ENCODE measurements around the gene AFF3.
A peak's percentile ranks its signal among the peaks of the same experiment; 100 is the strongest.
"Not testable (repeated sequence)": the region's sequence is repeated elsewhere in the genome, so short reads cannot be mapped to it uniquely, and the experiment has no call there.

Gene AFF3

DNA sequence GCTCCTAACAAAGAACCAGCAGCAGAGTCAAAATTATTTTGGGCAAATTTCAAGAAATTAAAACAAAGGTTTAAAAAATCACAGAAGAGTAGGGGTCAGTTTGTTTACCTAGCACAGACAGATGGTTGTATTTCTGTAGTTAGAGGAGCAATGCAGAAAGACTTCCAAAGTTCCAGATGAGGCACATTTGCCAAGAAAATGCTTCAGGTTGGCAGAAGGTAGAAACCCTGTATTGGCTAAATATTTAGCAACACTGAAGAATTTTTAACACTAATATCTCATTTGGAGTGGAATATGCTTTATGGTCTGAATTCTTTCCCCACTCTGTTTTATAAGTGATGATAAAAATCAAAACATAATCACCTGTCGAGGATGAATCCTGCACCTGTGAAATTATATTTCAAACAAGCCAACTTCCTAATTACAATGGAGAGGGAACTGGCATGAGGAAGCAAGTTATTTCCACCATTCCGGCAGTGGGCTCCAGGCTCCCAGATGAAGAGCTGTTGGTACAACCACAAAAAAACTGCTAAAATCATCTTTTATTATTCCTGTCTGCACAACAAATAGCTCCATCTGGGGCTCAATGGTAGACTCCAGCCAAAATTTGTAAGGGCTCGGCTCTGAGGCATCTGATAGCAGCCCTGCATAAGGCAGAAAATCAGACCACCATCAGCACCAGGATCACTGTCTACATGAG is 366.0 kb downstream of the AFF3 start:
- DNase-seq, result no peak

DNA sequence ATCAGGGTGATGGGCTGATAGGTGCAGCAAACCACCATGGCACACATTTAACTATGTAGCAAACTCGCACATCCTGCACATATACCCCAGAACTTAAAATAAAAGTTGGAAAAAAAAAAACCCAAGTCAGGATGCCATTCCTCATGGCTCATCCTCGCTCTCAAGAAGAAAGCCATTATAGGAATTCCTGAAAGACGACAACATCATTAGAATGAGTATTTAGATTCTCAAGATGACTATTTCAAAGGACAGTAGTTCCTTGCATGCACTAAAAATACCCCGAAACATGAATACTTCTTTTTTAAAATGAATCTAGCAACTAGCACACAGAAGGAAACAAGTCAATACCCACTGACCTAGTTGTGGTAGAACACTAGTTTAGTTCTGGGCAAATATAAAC is 366.8 kb downstream of the AFF3 start:
- DNase-seq, result no peak

DNA sequence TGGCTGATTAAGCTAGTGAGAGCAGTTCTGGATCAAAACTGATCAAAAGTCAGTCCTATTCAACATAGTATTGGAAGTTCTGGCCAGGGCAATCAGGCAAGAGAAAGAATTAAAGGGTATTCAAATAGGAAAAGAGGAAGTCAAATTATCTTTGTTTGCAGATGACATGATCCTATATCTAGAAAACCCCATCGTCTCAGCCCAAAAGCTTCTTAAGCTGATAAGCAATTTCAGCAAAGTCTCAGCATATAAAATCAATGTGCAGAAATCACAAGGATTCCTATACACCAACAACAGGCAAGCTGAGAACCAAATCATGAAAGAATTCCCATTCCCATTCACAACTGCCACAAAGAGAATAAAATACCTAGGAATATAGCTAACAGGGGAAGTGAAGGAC is 368.7 kb downstream of the AFF3 start:
- not testable (repeated sequence) for DNase-seq

DNA sequence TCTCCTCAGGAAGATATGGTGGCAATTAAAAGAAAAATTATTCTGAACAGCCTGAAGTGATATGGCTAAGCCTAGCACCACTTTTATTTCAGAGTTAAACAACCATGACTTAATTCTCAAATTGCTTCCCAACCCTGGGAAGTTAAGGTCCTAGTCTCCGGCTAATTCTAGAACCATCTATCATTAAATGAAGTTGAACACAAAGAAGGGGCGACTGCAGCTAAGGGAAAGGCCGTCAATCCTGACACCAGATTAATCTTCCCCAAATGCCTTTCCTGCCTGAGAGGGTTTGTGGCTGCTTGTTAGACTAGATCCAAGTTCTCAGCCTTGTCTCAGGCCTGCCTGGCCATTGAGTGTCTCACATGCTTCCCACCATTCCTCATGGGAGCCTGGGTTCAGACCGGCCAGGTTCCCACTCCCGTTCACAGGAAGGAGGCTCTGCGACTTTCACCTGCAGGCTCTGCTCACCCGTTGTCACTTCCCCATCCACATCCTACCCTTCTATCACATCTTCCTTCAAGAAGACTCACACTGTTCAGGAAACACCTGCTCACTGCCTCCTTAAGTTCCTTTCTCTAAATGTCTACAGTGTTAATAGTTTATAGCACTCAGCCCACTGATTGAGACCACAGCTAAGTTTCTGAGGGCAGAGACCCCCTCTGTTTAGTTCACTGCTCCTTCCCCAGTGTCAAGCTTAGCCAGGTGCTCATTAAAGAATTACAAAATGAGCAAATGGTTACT is 369.6 kb downstream of the AFF3 start:
- no peak for DNase-seq

DNA sequence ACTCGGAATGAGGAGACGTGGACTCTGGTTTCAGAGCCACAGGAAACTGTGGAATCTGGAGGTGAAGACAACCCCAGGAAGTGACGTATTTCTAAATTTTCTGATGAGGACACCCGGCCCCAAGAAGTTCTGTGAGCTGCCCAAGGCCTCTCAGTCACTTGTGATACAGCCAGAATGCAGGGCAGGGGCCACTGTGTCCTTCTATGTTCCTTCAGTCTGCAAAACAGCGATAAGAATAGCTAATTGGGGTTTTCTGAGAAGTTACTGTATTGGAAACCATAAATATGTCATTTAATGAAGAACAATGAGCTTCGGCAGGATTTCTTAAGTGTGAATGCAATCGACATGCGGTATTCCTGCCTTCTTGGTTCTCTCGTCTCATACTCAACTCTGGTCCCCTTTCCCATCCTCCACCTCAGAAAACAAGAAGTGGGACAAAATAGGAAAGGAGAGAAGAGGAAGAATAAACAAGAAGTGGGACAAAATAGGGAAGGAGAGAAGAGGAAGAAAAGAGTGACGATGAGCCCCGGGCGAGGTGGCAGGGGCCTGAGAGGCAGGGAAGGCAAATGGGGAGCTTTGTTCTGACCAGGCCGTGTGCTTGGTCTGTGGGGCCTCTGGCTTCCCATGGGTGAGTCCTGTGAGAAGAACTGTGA is 370.6 kb downstream of the AFF3 start:
- DNase-seq, result peak; percentile 8

DNA sequence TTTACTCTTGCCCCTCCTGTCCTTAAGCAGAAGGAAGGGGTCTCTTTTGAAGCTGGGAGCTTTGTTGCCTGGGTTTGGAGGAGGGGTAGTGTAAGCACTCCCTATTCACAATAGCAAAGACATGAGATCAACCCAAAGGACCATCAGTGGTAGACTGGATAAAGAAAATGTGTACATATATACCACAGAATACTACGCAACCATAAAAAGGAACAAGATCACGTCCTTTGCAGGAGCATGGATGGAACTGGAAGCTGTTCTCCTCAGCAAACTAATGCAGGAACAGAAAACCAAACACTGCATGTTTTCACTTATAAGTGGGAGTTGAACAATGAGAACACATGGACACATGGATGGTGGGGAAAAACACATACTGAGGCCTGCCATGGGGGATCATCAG is 371.5 kb downstream of the AFF3 start:
- no peak for DNase-seq

DNA sequence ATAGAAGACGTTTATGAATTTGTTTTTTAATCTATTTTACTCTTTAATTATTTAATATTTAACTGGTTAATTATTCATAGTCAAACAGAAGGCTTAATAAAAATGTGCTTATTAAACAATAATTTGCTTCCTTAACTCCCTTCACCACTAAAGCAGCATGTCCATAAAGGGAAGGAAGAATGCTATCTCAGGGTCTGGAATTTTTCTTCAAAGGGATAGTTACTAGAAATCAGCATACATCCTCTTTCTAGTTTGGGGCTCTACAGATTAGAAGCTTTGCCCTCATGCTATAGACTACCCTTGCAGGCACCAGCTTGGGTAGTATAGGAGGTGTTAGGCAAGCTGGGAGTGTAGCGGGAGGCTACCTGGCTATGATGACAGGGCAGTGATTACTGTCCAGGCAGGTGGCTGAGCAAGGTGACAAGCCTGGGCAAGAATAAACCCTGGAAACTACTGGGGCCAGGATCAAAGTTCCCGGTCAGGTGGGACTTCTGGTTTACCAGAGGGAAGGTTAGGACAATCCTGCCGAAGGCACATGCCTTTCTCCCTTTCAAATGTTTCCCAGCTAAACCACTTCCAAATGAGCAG is 376.6 kb downstream of the AFF3 start:
- no peak for DNase-seq

DNA sequence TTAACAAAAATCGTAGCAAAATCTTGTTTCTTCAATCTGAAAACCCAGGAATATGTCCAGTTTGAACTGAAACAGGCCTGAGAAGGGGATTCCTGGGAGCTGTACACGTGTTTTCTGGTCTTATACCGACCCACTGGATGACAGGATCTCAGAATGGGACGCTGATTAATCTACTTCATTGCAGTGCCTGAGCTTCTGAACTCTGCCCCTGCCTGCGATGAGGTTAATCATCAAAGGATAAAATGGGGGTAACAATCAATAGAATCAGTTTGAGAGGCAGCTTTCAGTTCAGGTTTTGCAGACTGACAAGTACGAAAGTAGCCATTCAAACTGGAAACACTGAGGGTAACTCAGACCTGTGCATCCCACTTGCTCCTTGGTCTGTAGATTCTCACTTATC is 378.6 kb downstream of the AFF3 start:
- DNase-seq, result no peak

DNA sequence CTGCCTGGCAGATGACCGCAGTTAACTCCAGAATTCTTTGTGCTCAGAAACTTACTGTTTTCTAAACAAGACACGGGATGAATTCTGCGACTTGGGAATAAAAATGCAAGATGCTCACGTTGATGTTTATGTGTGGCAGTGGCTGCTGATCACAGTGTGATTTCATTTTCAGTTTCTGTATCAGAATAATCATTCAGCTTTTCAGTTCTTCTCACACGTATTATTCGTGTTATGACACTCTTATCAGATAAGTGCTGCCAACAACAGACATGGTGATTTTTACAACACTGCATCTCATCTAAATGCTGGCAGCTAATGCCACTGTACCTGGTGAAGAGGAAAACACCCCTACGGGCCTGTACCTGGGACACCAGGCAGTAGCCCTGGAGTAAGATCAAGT is 379.7 kb downstream of the AFF3 start:
- DNase-seq, result no peak

DNA sequence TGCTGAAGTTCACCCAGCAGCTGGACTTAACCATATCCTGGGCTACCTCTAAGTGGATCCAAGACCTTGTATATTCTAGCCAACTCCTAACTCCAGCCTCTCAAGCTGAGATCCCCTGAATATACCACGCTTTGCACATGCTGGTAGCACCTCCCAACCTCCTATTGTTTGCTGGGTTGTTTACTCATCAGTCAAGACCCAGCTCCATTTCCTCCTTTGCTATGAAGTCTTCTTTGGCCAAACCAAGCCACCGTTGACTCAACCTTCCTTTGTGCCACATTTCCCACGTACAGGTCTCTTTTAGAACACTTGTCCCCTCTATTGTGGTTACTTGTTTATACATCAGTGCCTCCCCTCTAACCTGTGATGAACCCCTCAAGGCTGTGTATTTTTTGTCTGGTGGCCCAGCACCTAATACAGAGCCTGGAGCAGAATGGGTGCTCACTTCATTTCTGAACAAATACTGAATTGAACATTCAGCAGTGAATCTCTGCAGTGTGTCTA is 384.7 kb downstream of the AFF3 start:
- DNase-seq, result no peak

DNA sequence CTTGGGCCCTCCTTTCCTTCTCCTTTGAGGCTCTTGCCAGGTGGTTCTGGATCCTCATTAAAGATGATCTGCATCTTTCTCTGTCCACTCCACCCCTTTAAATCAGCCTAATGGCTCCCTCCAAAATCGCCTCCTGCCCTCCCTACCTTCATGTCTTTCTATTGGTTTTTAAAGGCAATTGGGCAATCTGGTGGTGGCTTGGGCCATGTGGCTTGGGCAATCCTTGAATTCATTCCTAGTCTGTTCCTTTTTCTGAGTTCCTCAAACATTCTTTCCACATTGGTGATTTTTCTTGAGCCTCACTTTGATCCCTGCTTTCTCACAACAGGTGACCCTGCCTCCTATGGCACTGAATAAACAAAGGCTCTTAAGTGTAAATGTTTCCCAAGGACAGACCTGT is 386.3 kb downstream of the AFF3 start:
- no peak for DNase-seq

DNA sequence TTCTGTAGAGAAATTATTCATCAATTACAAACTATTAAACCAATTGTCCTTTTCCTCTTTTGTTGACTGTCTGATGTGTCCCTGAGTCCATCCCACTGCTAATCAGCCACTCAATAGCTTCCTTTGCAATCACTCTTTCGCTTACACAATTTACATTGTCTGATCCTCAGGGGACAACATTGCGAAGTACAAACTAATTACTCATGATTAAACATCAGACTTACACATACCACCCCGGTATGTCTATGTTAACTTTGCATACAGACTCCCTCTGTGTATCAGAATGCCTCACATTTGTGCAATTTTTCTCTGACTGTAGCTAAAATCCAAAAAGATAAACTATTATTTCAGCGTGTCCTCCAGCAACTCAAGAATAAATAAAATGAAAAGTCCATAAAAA is 388.2 kb downstream of the AFF3 start:
- no peak for DNase-seq

DNA sequence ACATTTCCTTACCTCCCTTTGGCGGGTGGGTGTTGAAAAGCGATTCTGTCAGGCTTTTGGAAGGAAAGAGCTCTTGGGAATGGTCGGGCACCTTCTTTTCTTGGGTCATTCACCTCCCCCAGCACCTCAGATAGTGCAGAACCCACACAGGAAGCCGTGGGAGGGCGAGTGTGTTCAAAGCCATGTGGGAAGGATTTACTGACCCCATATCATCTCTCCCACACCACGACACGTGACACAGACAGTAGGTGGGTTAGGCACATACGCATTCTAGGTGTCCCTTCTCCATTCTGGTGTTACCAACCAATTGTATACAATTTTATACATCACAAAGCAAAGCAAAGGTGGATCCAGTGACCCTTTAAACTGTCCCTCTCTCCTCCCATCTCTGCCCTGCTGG is 388.9 kb downstream of the AFF3 start:
- DNase-seq, result no peak

DNA sequence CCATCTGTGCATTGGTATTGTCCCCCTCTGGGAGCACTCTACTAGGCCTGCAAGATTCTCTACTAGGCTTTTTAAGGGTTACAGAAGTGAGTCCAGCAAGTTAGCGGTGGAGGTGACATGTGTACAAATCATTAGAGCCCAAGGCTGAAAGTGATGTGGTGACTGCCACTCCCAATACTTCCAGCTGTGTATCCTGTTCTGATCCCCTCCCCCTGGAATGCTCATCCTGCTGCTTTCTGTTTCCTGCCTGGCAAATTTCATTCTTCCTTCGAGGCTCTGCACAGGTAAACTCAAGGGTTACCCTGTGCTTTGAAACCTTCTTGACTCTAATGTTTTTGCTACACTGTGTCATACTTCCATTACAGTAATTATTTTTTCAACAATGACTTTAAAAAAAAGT is 394.0 kb downstream of the AFF3 start:
- DNase-seq, result no peak

DNA sequence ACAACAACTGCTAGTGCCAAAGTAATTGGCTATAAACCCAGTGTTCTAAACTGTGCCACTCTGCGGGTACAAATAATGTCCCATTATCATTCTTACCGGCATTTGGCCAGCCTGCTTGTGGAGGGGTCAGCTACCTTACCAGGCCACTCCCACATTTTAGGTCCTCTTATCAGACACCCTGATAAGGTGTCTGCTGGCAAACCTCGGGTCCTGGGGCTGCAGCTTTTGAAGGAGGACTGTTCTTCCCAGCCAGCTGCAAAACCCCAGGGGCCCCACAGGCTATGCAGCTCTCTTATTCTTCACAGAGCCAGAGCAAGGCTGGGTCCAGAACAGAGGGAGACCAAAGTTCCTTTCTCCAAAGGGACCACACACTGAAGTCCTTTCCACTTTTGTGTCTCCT is 394.5 kb downstream of the AFF3 start:
- no peak for DNase-seq

DNA sequence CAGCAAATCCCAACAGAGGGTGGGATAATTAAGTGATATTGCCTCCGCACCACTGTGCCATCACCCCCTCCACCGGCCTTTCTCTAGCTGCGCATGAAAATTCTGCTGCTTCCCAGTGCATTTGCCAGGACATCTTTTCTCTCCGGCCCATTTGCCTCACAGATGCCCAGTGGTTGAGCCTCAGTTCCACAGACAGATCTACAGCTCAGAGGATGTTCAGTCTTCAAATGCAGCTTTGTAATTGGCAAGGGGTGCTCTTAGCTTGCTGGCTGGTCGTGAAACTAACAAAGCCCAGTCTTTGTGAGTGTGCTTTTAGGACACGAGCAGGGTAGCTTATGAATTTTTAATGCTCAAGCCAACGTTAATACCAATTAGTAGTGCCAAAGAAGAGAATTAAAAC is 399.2 kb downstream of the AFF3 start:
- no peak for DNase-seq

DNA sequence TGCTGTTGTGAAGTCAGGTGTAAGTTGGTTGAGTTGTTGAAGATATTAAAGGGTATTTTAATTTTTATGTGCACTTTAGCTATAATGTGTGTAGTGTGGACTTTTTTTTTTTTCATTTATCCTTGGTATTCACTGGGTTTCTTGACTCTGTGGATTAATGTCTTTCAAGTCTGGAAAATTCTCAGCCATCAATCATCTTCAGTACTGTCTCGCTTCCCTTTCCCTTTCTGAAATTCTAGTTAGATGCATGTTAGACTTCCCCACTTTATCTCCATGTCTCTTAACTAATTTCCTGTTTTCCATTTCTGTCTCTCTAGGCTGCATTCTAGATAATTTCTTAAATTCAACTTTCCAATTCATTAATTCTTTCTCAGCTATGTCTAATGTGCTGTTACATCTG is 404.9 kb downstream of the AFF3 start:
- DNase-seq, result no peak

DNA sequence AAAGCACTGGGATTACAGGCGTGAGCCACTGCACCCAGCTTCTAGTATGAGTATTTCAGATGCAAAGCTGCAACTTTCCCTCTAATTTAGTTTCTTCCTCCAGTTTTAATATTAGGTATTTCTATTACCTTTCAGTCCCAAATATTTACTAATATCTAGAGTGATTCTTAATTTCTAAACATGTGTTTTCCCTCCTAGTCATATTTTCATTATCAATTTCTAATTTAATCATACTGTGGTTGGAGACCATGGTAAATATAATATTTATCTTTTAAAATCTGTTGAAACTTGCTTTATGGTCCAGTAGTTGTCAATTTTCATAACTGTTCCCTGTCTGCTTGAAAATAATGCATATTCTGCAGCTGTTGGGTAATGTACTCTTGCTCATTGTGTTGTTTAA is 406.6 kb downstream of the AFF3 start:
- DNase-seq, result no peak

DNA sequence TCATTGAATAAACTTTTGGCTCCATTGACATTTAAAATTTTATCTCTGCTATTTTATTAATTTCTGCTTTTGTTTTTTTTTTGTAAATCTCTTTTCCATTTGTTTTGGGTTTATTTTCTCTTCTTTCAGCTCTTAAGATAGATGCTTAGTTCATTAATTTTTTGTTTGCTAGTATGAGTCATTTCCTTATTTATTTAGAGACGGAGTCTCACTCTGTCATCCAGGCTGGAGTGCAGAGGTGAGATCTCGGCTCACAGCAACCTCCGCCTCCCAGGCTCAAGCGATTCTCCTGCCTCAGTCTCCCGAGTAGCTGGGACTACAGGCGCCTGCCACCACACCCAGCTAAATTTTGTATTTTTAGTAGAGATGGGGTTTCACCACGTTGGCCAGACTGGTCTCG is 407.1 kb downstream of the AFF3 start:
- not testable (repeated sequence) for DNase-seq

DNA sequence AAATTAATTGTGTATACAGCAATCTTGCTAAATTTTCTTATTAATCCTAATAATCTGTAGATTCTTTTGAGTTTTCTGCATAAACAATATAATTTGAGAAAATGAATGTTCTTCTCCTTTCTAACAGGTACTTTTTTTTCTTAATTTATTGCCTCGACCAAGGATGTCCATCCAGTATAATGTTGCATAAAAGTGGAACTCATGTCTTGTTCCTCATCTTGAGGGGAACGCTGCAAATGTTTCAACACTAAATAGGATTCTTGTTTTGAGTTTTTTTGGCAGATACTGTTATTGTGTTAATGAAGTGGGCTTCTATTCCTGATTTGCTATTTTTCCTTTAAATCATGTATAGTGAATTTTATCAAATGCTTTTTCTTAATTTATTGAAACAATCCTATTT is 408.2 kb downstream of the AFF3 start:
- DNase-seq, result no peak

DNA sequence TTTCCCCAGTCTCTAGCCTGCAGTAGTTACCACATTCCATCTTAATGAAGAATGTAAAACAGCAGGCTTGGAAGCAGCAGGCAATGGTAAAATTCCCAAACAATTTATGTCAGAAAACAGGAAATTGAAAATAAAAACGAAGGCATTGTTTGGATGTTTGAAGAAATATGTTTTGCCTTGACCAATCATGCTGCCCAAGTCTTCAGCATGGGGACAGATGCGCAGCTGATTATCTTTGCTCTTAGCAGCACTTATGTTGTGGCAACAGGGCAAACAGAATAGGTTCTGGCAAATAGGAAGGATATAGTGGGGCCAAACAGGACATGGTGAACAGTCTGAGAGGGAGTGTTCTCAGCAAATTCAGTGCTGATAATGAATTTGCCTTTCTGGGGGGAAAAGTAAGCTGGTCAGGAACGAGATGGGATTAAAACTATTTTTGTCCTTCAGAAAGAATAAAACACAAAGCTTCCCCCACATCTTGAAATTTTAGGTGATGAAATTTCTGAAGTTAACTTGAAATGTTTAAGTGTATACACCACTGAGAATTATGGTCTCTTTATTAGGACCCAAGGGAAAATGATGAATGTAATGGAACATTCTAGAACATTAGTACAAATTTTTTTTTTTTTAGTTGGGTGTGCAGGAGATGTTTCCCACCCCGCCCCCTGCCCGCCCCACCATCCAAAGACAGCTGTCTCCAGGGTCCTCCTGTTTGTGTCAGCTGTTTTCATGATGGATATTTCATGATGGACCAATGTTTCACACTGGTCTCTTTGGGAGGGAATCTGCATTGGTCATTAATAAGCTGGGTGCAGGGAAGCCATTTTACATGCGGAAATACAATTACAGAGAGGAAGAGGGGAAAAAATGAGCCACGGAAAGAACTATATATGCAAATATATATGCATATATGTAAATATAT is 413.0 kb downstream of the AFF3 start:
- no peak for DNase-seq

DNA sequence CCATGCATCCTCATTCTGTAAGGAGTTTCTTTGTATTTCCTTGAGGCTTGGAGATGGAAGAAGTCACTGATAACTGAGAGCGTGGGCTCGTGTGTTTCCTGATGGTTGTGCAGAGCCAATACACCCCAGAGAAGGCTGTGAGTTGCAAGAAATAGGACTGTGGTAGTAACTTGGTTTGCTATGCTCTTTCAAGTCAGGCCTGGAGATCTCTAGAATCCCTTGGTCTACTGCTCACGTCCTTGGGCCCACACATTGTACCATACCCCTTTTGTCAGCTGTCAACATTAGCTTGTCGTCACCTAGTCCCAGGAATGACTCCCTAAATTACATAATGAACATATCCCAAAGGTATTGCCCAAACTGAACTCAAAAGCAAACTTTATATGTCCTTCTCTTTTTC is 414.2 kb downstream of the AFF3 start:
- no peak for DNase-seq

DNA sequence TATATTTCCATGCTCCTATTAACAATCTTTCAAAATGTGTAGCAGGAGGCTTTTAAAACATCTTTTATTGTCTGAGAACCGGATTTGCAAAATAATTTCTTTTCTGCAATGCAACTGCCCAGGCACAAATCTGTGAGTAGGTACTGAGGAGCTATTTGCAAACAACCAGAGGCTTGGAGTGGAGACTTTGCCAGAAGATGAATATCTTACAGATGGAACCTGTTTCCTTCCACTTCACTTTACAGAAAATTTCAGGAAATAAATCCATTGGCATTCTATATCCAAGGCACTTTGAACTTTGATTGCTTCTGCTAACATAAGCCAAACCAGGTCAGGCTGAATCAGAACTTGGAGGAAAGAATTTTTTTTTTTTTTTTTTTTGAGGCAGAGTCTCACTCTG is 415.2 kb downstream of the AFF3 start:
- no peak for DNase-seq

Data from CD4-positive, alpha-beta T cell treated with Interleukin-21 for 1 hour (primary cell).